Measurements from ENCODE around the gene PDK3. TPM values are rescaled to one million over a fixed set of nuclear protein-coding genes. Genes with fewer than 3 reads are reported as not detected.

The PDK3 gene
- total and polyA plus RNA-seq, 2 experiments from 2014 or later, result 5.8 to 7.0 TPM

DNA sequence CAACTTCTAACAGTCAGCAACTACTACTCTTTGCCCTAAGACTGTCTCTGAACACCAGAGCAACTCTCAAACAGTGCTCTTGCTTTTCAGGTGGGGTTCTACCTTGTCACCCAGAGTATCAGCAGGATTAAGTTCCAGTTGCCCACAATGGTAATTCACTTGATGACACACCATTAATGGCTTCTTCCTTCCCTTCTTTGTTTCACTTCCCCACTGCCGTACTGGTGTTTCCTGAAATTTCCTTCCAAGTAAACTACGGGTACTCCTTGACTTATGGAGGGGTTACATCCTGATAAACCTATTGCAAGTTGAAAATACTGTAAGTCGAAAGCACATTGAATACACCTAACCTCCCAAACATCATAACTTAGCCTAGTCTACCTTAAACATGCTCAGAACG is 36.6 kb upstream of the PDK3 start:
- TF ChIP-seq EZH2phosphoT487 (IDR thresholded peaks at IDR 0.05; ENCODE audit: insufficient read depth, low read depth) (no peak), EZH2 (IDR thresholded peaks at IDR 0.05; ENCODE audit: insufficient read depth, poor library complexity, severe bottlenecking) (no peak)
- in situ Hi-C loops (cut with MboI), result no loop called here

DNA sequence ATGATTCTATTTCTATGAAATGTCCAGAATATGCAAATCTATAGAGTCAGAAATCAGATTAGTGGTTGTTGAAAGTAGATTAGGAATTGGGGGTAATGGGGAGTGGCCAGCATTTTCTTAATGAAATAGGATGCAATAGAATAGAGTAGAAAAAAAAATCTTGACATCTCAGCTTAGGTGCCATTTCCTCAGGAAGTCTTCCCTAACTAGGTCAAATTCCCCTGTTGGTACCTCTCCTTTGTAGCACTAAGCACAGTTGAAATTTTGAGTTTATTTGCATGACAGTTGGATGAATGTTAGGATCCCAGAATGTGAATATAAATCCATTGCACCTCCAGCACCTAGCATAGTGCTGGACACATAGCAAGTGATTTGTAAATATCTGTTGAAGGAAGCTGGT is 30.0 kb upstream of the PDK3 start:
- H3K4me3 ChIP-seq, result no peak overlapping the region
- in situ Hi-C loops (cut with MboI), result no loop called here
- H3K27ac ChIP-seq, result no peak overlapping the region
- H3K36me3 ChIP-seq (ENCODE audit: low read depth), result no peaks in the 10 kb centered on the region
- DNase-seq, result no peak
- no peaks in the 10 kb centered on the region for H4K20me1 ChIP-seq (ENCODE audit: insufficient read depth)
- H3K9me2 ChIP-seq (ENCODE audit: insufficient read depth), result no peaks in the 10 kb centered on the region
- no peak overlapping the region for H3K4me2 ChIP-seq (ENCODE audit: unreplicated experiment)
- H3K9me3 ChIP-seq (ENCODE audit: low read depth), result no peaks in the 10 kb centered on the region
- no peaks in the 10 kb centered on the region for H3F3A ChIP-seq (ENCODE audit: insufficient read depth)
- no peaks in the 10 kb centered on the region for H3K4me1 ChIP-seq (ENCODE audit: insufficient read depth)
- no peaks in the 10 kb centered on the region for H3K27me3 ChIP-seq (replicated peaks; ENCODE audit: insufficient read depth)
- TF ChIP-seq EZH2phosphoT487 (IDR thresholded peaks at IDR 0.05; ENCODE audit: insufficient read depth, low read depth), result no peak
- no peak for TF ChIP-seq EZH2 (IDR thresholded peaks at IDR 0.05; ENCODE audit: insufficient read depth, poor library complexity, severe bottlenecking)
- H3K79me2 ChIP-seq (ENCODE audit: insufficient read depth), result no peaks in the 10 kb centered on the region
- H2AFZ ChIP-seq, result no peak overlapping the region
- no peak overlapping the region for H3K9ac ChIP-seq

More for the DNA sequence above, 36.6 kb upstream of the PDK3 start:
- Histone ChIP-seq H2AFZ (no peak overlapping the region), H3K9me2 (ENCODE audit: insufficient read depth) (no peaks in the 10 kb centered on the region), H4K20me1 (ENCODE audit: insufficient read depth) (no peaks in the 10 kb centered on the region), H3F3A (ENCODE audit: insufficient read depth) (no peaks in the 10 kb centered on the region), H3K4me2 (ENCODE audit: unreplicated experiment) (no peak overlapping the region), H3K9me3 (ENCODE audit: low read depth) (no peaks in the 10 kb centered on the region), H3K4me1 (ENCODE audit: insufficient read depth) (0 out of 2 replicates have a peak, but pooled peaks cover 7% of the 10 kb centered on the region), H3K79me2 (ENCODE audit: insufficient read depth) (no peaks in the 10 kb centered on the region), H3K36me3 (ENCODE audit: low read depth) (no peaks in the 10 kb centered on the region), H3K9ac (no peak overlapping the region), H3K27me3 (replicated peaks; ENCODE audit: insufficient read depth) (no peaks in the 10 kb centered on the region), H3K27ac (no peak overlapping the region), H3K4me3 (no peak overlapping the region)
- no peak for DNase-seq
- WGBS, 2 experiments (ENCODE audit: low coverage in 1 of 2, low lambda C conversion rate in 2 of 2, missing lambda C conversion rate in 2 of 2), result 70 to 73% methylated on average over 4 of the region's 4 CpGs

DNA sequence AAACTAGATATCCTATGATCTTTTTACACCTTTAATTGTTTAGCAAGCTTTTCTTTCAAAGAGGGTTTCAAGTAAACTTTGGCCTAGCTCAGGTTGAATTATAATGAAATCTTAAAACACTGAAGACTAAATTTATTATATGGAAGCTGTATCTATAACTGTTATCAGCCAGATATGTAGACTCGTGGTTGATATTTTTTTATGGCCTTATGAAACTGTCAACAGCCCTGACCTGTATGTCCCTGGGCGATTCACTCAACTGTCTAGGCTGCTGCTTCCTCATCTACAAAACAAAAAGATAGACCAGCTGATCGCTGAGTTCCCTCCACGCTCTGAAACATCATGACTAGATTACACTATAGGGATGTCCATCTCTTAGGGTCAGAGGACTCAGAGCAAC is 21.2 kb upstream of the PDK3 start:
- Histone ChIP-seq H3K79me2 (ENCODE audit: insufficient read depth) (no peaks in the 10 kb centered on the region), H3K36me3 (ENCODE audit: low read depth) (no peaks in the 10 kb centered on the region), H3K4me2 (ENCODE audit: unreplicated experiment) (no peak overlapping the region), H3F3A (ENCODE audit: insufficient read depth) (no peaks in the 10 kb centered on the region), H2AFZ (no peak overlapping the region), H3K4me3 (no peak overlapping the region), H3K27me3 (replicated peaks; ENCODE audit: insufficient read depth) (no peaks in the 10 kb centered on the region), H3K27ac (no peak overlapping the region), H3K9me2 (ENCODE audit: insufficient read depth) (no peaks in the 10 kb centered on the region), H4K20me1 (ENCODE audit: insufficient read depth) (no peaks in the 10 kb centered on the region), H3K4me1 (ENCODE audit: insufficient read depth) (no peaks in the 10 kb centered on the region), H3K9ac (no peak overlapping the region), H3K9me3 (ENCODE audit: low read depth) (no peaks in the 10 kb centered on the region)
- DNase-seq, result no peak
- TF ChIP-seq EZH2 (IDR thresholded peaks at IDR 0.05; ENCODE audit: insufficient read depth, poor library complexity, severe bottlenecking), result no peak
- TF ChIP-seq EZH2phosphoT487 (IDR thresholded peaks at IDR 0.05; ENCODE audit: insufficient read depth, low read depth), result no peak
- in situ Hi-C loops (cut with MboI), result no loop called here
- WGBS, 2 experiments (ENCODE audit: low coverage in 1 of 2, low lambda C conversion rate in 2 of 2, missing lambda C conversion rate in 2 of 2), result 56 to 59% methylated on average over 4 of the region's 4 CpGs

DNA sequence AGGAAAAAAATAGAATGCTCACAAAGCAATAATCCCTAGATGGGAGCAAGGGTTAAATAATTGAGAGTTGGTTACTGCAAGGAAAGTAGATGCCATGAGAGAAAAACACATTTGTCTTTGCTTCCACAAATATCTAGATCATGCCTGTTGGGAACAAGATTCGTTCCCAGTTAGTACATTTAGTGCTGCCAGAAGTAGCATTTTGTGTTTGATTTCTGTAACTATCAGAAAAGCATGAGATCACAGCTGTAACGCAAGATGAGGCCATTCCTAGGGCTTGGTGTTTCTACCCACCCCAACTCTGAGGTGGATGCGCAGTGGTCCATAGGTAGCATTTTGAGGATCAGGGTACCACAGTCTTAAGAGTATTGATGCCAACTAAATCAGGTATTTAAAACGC is 20.4 kb upstream of the PDK3 start:
- Histone ChIP-seq H3K27ac (no peak overlapping the region), H3K79me2 (ENCODE audit: insufficient read depth) (no peaks in the 10 kb centered on the region), H3K36me3 (ENCODE audit: low read depth) (no peaks in the 10 kb centered on the region), H3K9ac (no peak overlapping the region), H4K20me1 (ENCODE audit: insufficient read depth) (no peaks in the 10 kb centered on the region), H3K4me3 (no peak overlapping the region), H3K9me2 (ENCODE audit: insufficient read depth) (no peaks in the 10 kb centered on the region), H3K4me1 (ENCODE audit: insufficient read depth) (no peaks in the 10 kb centered on the region), H3F3A (ENCODE audit: insufficient read depth) (no peaks in the 10 kb centered on the region), H3K4me2 (ENCODE audit: unreplicated experiment) (no peak overlapping the region), H3K27me3 (replicated peaks; ENCODE audit: insufficient read depth) (no peaks in the 10 kb centered on the region), H2AFZ (no peak overlapping the region), H3K9me3 (ENCODE audit: low read depth) (no peaks in the 10 kb centered on the region)
- no peak for TF ChIP-seq EZH2phosphoT487 (IDR thresholded peaks at IDR 0.05; ENCODE audit: insufficient read depth, low read depth)
- TF ChIP-seq EZH2 (IDR thresholded peaks at IDR 0.05; ENCODE audit: insufficient read depth, poor library complexity, severe bottlenecking), result no peak
- in situ Hi-C loops (cut with MboI), result no loop called here
- WGBS, 2 experiments (ENCODE audit: low coverage in 1 of 2, low lambda C conversion rate in 2 of 2, missing lambda C conversion rate in 2 of 2), result 35 to 37% methylated on average over 4 of the region's 4 CpGs
- no peak for DNase-seq

DNA sequence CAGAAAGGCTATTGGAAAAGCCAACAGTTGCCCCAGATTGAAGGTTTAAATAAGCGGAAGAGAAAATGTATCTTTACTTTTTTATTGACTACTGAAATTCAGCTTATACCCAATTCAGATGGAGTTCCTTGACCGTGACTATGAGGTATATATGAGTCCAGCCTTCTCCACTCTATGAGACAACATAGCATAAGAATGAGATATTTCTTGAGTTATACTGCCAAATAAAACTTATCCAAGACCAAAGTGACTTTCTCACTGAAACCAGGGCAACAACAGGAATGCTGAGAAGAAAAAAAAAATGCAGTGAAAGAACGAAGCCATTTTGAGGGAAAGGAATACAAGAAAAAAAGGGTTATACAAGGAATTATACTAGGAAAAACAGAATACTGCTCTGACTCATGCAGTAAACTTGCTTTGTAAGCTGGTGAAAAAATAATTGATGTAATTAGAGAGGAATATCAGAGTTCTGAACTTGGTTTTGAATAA is 16.3 kb upstream of the PDK3 start:
- TF ChIP-seq EZH2 (IDR thresholded peaks at IDR 0.05; ENCODE audit: insufficient read depth, poor library complexity, severe bottlenecking) (no peak), EZH2phosphoT487 (IDR thresholded peaks at IDR 0.05; ENCODE audit: insufficient read depth, low read depth) (no peak)

More for the DNA sequence above, 16.3 kb upstream of the PDK3 start:
- Histone ChIP-seq H4K20me1 (ENCODE audit: insufficient read depth) (no peaks in the 10 kb centered on the region), H3K9me3 (ENCODE audit: low read depth) (no peaks in the 10 kb centered on the region), H3K4me1 (ENCODE audit: insufficient read depth) (no peaks in the 10 kb centered on the region), H3K4me2 (ENCODE audit: unreplicated experiment) (no peak overlapping the region), H3K9me2 (ENCODE audit: insufficient read depth) (no peaks in the 10 kb centered on the region), H3F3A (ENCODE audit: insufficient read depth) (no peaks in the 10 kb centered on the region), H3K4me3 (no peak overlapping the region), H3K79me2 (ENCODE audit: insufficient read depth) (no peaks in the 10 kb centered on the region), H3K36me3 (ENCODE audit: low read depth) (no peaks in the 10 kb centered on the region), H3K27ac (no peak overlapping the region), H3K27me3 (replicated peaks; ENCODE audit: insufficient read depth) (no peaks in the 10 kb centered on the region), H3K9ac (no peak overlapping the region), H2AFZ (no peak overlapping the region)
- WGBS, 2 experiments (ENCODE audit: low coverage in 1 of 2, low lambda C conversion rate in 2 of 2, missing lambda C conversion rate in 2 of 2), result 46 to 56% methylated on average over 3 of the region's 3 CpGs
- in situ Hi-C loops (cut with MboI), result no loop called here
- DNase-seq, result no peak

Data from GM23248 (cell line).